K562 (cell line): ENCODE results near the gene RNF26. TPM values are rescaled to one million over a fixed set of nuclear protein-coding genes. Genes with fewer than 3 reads are reported as not detected.

Experiments used
- ARHGAP35 ChIP-seq: fragments of 450-650 bp; IDR thresholded peaks from 2 replicates; pipeline ENCODE4 v1.6.1; 2018; ENCODE audit not compliant: partially characterized antibody
- CBFA2T2 ChIP-seq: fragments of 450-650 bp; conservative IDR thresholded peaks from 2 replicates; pipeline ENCODE4 v1.6.1; 2017; ENCODE audit warnings: mild to moderate bottlenecking
- DPF2 ChIP-seq: fragments of 450-650 bp; IDR thresholded peaks from 2 replicates; pipeline ENCODE4 v1.6.1; 2016
- ESRRB ChIP-seq: fragments of 250-450 bp; sonication (Bioruptor Pico); IDR thresholded peaks from 2 replicates; pipeline ENCODE4 v1.5.0; 2020; ENCODE audit warnings: mild to moderate bottlenecking, moderate library complexity, borderline replicate concordance
- ETS1 ChIP-seq: conservative IDR thresholded peaks from 2 replicates; pipeline ENCODE4 v1.6.1; 2011; ENCODE audit warnings: low read depth, mild to moderate bottlenecking, low read length; ENCODE audit not compliant: control insufficient read depth
- FOSL1 ChIP-seq: fragments of 200-800 bp; sonication (Bioruptor generic); conservative IDR thresholded peaks from 2 replicates; pipeline ENCODE4 v1.6.1; 2016; ENCODE audit warnings: missing genetic modification characterization, missing compliant biosample characterization
- GATAD2A ChIP-seq: fragments of 450-650 bp; IDR thresholded peaks from 2 replicates; pipeline ENCODE4 v1.6.1; 2017
- HDAC8 ChIP-seq: fragments of 450-650 bp; IDR thresholded peaks from 2 replicates; pipeline ENCODE4 v1.6.1; 2016; ENCODE audit warnings: mild to moderate bottlenecking, missing genetic modification characterization, moderate library complexity, missing compliant biosample characterization
- JUN ChIP-seq, 2 experiments: sonication (generic) in 1 of 2; formaldehyde crosslinking in 1 of 2; IDR thresholded peaks; 2 replicates each; pipeline versions ENCODE4 v1.6.1 to v1.8.0; 2012 to 2022; ENCODE audit warnings: borderline replicate concordance in 2 of 2, mild to moderate bottlenecking in 2 of 2, improper control_type of control experiment in 1 of 2, low read depth in 1 of 2, low read length in 1 of 2, missing genetic modification reagents in 1 of 2
- JUNB ChIP-seq: fragments of 450-650 bp; formaldehyde crosslinking; conservative IDR thresholded peaks from 2 replicates; pipeline ENCODE4 v1.4.0; 2020; ENCODE audit warnings: mild to moderate bottlenecking
- MAFK ChIP-seq: IDR thresholded peaks from 2 replicates; pipeline ENCODE4 v1.6.1; 2011; ENCODE audit warnings: low read length, improper control_type of control experiment
- MTA3 ChIP-seq: fragments of 450-650 bp; formaldehyde crosslinking; IDR thresholded peaks from 2 replicates; pipeline ENCODE4 v1.6.1; 2017; ENCODE audit warnings: mild to moderate bottlenecking, borderline replicate concordance
- RBM22 ChIP-seq: fragments of 200-400 bp; formaldehyde crosslinking; IDR thresholded peaks from 2 replicates; pipeline ENCODE4 v1.6.1; 2018; ENCODE audit warnings: low read length, low read depth; ENCODE audit not compliant: poor library complexity, severe bottlenecking
- SIRT6 ChIP-seq: IDR thresholded peaks from one replicate; pipeline ENCODE4 v1.6.1; 2012; ENCODE audit warnings: low read depth, mild to moderate bottlenecking, control low read depth, inconsistent platforms, low read length, moderate library complexity
- SIX5 ChIP-seq, 2 experiments: IDR thresholded peaks; 2 replicates each; pipeline ENCODE4 v1.6.1; 2011; ENCODE audit warnings: low read length in 2 of 2, borderline replicate concordance in 1 of 2, low read depth in 1 of 2, mild to moderate bottlenecking in 1 of 2, moderate library complexity in 1 of 2; ENCODE audit not compliant: insufficient read depth in 1 of 2
- SMAD3 ChIP-seq: fragments of 450-650 bp; formaldehyde crosslinking; conservative IDR thresholded peaks from 2 replicates; pipeline ENCODE4 v1.4.0; 2020; ENCODE audit warnings: mild to moderate bottlenecking
- SMARCC2 ChIP-seq: fragments of 450-650 bp; IDR thresholded peaks from 2 replicates; pipeline ENCODE4 v1.6.1; 2017; ENCODE audit warnings: antibody characterized with exemption, moderate library complexity, mild to moderate bottlenecking, low read depth
- SRSF7 ChIP-seq: fragments of 200-400 bp; formaldehyde crosslinking; optimal IDR thresholded peaks from 2 replicates; pipeline ENCODE3; 2017; ENCODE audit warnings: mild to moderate bottlenecking, low read depth, low read length
- TCF7 ChIP-seq: sonication (generic); IDR thresholded peaks from 2 replicates; pipeline ENCODE4 v1.6.1; 2016; ENCODE audit warnings: antibody characterized with exemption, borderline replicate concordance
- ZBTB1 ChIP-seq: sonication (generic); formaldehyde crosslinking; IDR thresholded peaks from 2 replicates; pipeline ENCODE4 v1.8.1; 2023; ENCODE audit warnings: missing genetic modification reagents, low read depth, mild to moderate bottlenecking, borderline replicate concordance
- ZEB2 ChIP-seq: fragments of 450-650 bp; IDR thresholded peaks from 2 replicates; pipeline ENCODE4 v1.6.1; 2016
- ZNF316 ChIP-seq: fragments of 450-650 bp; IDR thresholded peaks from 2 replicates; pipeline ENCODE4 v1.6.1; 2016
- ZNF586 ChIP-seq: fragments of 450-650 bp; formaldehyde crosslinking; conservative IDR thresholded peaks from 2 replicates; pipeline ENCODE4 v1.4.0; 2020; ENCODE audit warnings: mild to moderate bottlenecking, moderate library complexity
- polyA plus RNA-seq, 8 experiments: library from polyadenylated mRNA; depleted of rRNA in 4 of 8; stranded (reverse) in 5 of 8; unstranded in 3 of 8; fragments of >200 nt; fragmentation: Nextera tagmentation in 2 of 8; fragmentation: Illumina TruSeq in 1 of 8; extraction: Ambion mirVana in 2 of 8; extraction: Trizol in 1 of 8; gene quantifications; 2 replicates each; pipeline versions ENCODE4 v1.2.1 to v1.2.3, GENCODE V29; 2011 to 2014; ENCODE audit warnings: inconsistent platforms in 1 of 8, missing spikeins in 1 of 8
- total RNA-seq, 7 experiments: library from RNA; depleted of rRNA in 6 of 7; stranded (reverse); fragments of >200 nt in 6 of 7; fragmentation: Illumina TruSeq in 2 of 7; extraction: Trizol in 2 of 7; gene quantifications; 2 replicates each; pipeline versions ENCODE4 v1.2.1 to v1.2.3, GENCODE V29; 2011 to 2021; ENCODE audit warnings: low replicate concordance in 1 of 7
- TF ChIP-seq, protein P1 (sequence below): fragments of 450-650 bp; IDR thresholded peaks from 2 replicates; pipeline ENCODE4 v1.6.1; 2017; ENCODE audit warnings: antibody characterized with exemption, mild to moderate bottlenecking

The RNF26 gene
- total and polyA plus RNA-seq, 9 of the 15 experiments (the other 6 are each of a cell fraction or from before 2014, with no cell fraction given): 5.3 to 53.6 (median 12.7) TPM

DNA sequence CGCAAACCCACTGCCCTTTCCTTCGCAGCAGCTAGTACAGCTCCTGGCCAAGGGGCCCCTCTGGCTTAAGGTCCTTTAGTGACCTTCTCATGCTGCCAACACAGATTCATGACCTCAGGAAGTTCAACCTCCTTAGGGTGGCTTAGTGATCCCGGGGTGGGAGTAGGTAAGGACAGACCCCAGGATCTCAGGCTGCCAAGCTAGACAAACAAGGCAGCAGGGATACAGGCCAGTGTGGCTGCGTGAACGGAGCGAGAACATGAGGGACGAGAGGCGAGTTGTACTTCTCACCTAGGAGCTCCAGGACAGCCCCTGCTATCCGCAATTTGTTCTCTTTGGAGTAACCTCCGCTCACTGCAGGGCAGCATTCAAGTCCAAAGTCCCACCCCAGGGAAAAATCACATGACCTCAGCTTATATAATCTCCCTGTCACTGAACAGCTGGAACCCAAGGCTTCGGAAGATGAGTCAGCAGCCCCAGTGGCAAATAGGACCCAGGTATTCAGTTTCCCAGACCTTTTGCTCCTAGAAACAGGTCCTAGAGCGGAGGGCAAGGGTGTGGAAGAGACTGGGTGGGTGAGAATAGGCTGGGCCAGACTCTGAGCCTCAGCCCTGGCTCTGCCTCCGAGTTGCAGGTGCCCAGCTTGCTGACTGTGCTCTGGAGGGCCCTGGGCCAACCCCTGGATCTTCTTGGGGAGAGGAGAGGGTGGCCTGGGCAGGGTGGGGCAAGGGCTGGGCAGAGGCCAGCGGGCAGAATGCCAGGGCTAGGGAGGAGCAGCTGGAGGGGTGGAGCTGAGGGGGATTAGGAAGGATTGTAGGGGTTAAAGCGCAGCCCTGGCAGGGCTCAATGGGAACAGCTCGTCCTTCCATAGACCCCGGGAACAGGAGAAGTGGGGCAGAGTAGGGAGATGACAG lies 34.1 kb downstream of the RNF26 start (continued):
- TF ChIP-seq CBFA2T2 (peak; percentile 31), HDAC8 (tag) (no peak), ESRRB (CRISPR knock-in tag) (no peak), MTA3 (no peak), MAFK (peak; percentile 80), SIX5 (IDR thresholded peaks at IDR 0.05; ENCODE audit: borderline replicate concordance in 1 of 2, insufficient read depth in 1 of 2, low read depth in 1 of 2, low read length in 2 of 2) (no peak), TCF7 (no peak), DPF2 (peak; percentile 77), RBM22 (no peak), SMAD3 (CRISPR knock-in tag) (no peak), ZEB2 (no peak), ARHGAP35 (no peak), GATAD2A (0 out of 2 replicates have a peak, but pooled peaks have one; percentile 37), FOSL1 (tag) (peak; percentile 64; the same call in 1 of the 2 replicates), ETS1 (no peak), ZBTB1 (CRISPR knock-in tag) (no peak), SIRT6 (no peak), SMARCC2 (0 out of 2 replicates have a peak, but pooled peaks have one; percentile 35), JUN (IDR thresholded peaks at IDR 0.05; ENCODE audit: borderline replicate concordance, low read depth, low read length) (peak; percentile 31; the same call in 1 of the 2 replicates), JUN (CRISPR knock-in tag; IDR thresholded peaks at IDR 0.05; ENCODE audit: borderline replicate concordance) (no peak), JUNB (CRISPR knock-in tag) (no peak), ZNF316 (peak; percentile 96), SRSF7 (no peak), ZNF586 (no peak)
- TF ChIP-seq, protein P1, sequence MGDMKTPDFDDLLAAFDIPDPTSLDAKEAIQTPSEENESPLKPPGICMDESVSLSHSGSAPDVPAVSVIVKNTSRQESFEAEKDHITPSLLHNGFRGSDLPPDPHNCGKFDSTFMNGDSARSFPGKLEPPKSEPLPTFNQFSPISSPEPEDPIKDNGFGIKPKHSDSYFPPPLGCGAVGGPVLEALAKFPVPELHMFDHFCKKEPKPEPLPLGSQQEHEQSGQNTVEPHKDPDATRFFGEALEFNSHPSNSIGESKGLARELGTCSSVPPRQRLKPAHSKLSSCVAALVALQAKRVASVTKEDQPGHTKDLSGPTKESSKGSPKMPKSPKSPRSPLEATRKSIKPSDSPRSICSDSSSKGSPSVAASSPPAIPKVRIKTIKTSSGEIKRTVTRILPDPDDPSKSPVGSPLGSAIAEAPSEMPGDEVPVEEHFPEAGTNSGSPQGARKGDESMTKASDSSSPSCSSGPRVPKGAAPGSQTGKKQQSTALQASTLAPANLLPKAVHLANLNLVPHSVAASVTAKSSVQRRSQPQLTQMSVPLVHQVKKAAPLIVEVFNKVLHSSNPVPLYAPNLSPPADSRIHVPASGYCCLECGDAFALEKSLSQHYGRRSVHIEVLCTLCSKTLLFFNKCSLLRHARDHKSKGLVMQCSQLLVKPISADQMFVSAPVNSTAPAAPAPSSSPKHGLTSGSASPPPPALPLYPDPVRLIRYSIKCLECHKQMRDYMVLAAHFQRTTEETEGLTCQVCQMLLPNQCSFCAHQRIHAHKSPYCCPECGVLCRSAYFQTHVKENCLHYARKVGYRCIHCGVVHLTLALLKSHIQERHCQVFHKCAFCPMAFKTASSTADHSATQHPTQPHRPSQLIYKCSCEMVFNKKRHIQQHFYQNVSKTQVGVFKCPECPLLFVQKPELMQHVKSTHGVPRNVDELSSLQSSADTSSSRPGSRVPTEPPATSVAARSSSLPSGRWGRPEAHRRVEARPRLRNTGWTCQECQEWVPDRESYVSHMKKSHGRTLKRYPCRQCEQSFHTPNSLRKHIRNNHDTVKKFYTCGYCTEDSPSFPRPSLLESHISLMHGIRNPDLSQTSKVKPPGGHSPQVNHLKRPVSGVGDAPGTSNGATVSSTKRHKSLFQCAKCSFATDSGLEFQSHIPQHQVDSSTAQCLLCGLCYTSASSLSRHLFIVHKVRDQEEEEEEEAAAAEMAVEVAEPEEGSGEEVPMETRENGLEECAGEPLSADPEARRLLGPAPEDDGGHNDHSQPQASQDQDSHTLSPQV: peak; percentile 34; the same call in 1 of the 2 replicates
